SU-DHL-6 (cell line): ENCODE data around the gene SDC3.

ENCODE experiments used
- EZH2phosphoT487 ChIP-seq: fragments of 200-600 bp; sonication (generic), shearing (Covaris generic); conservative IDR thresholded peaks from 2 replicates; pipeline ENCODE4 v1.6.1; 2018; ENCODE audit warnings: mild to moderate bottlenecking, antibody characterized with exemption, low read length, moderate library complexity, mixed read lengths
- TF ChIP-seq, protein P1 (sequence below): fragments of 200-600 bp; sonication (generic); IDR thresholded peaks from one replicate; pipeline ENCODE4 v1.5.1; 2017; ENCODE audit warnings: antibody characterized with exemption, mild to moderate bottlenecking, low read length, moderate library complexity; ENCODE audit not compliant: insufficient read depth, poor library complexity, severe bottlenecking

DNA sequence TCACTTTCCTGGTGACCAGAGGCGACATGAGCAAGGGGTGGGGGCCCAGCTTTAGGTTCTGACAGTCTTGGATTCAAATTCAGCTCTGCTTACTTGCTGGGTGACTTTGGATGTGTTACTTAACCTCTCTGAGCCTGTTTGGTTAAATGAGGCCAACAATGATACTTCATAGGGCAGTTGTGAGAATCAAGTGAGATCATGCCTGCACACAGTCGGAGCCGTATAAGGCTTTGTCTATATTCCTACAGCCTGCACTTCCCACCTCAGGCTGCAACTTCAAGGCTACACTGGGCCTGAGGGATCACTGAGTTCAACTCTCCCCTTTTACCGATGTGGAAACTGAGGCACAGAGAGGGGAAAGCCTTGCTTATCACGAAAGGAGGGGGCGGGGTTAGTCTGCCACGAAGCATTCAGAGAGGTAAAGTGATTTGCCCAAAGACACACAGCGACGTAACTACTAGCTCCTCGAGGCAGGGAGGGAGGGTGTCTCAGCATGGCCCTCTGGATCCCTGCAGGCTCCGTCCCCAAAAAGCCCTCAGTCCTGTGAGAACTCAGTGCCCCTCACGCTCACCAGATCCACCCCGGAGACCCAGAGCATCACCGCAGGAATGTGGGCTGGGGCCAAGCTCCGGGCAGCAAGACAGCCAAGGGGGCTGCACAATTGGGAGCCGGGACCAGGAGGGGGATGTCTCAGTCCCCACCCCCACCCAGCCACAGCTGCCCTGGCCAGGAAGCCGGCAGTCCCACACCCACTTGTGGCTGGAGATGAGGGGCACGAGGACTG is 25.0 kb downstream of the SDC3 start:
- TF ChIP-seq, protein P1, sequence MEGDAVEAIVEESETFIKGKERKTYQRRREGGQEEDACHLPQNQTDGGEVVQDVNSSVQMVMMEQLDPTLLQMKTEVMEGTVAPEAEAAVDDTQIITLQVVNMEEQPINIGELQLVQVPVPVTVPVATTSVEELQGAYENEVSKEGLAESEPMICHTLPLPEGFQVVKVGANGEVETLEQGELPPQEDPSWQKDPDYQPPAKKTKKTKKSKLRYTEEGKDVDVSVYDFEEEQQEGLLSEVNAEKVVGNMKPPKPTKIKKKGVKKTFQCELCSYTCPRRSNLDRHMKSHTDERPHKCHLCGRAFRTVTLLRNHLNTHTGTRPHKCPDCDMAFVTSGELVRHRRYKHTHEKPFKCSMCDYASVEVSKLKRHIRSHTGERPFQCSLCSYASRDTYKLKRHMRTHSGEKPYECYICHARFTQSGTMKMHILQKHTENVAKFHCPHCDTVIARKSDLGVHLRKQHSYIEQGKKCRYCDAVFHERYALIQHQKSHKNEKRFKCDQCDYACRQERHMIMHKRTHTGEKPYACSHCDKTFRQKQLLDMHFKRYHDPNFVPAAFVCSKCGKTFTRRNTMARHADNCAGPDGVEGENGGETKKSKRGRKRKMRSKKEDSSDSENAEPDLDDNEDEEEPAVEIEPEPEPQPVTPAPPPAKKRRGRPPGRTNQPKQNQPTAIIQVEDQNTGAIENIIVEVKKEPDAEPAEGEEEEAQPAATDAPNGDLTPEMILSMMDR, result no peak
- TF ChIP-seq EZH2phosphoT487, result no peak
